Activated CD4-positive, alpha-beta memory T cell treated with anti-CD3 and anti-CD28 coated beads for 36 hours (primary cell): ENCODE data around the gene CCL3. TPM values are rescaled to one million over a fixed set of nuclear protein-coding genes. Genes with fewer than 3 reads are reported as not detected.

Experiments used
- CTCF ChIA-PET: fragments of 350-600 bp; sonication (Branson Sonifier 250); formaldehyde crosslinking; loops from one replicate; lab custom pipeline; 2021; ENCODE audit warnings: antibody characterized with exemption, inconsistent platforms; lab: Charles Lee
- POLR2A ChIA-PET: fragments of 350-600 bp; sonication (Branson Sonifier 250); formaldehyde crosslinking; loops from one replicate; lab custom pipeline; 2021; ENCODE audit warnings: antibody characterized with exemption; lab: Charles Lee
- DNase-seq: peaks from one replicate; pipeline ENCODE4 v3.0.0-alpha.2; 2020
- H3K27ac Mint-ChIP-seq: one replicate; pipeline ENCODE4 v1.8.0; 2021; ENCODE audit warnings: mixed read lengths
- H3K27me3 Mint-ChIP-seq: one replicate; pipeline ENCODE4 v1.8.0; 2021; ENCODE audit warnings: mixed read lengths
- H3K36me3 Mint-ChIP-seq: one replicate; pipeline ENCODE4 v1.8.0; 2021; ENCODE audit warnings: mixed read lengths
- H3K4me1 Mint-ChIP-seq: one replicate; pipeline ENCODE4 v1.8.0; 2021; ENCODE audit warnings: low read depth, mixed read lengths
- H3K4me3 Mint-ChIP-seq: one replicate; pipeline ENCODE4 v1.8.0; 2021; ENCODE audit warnings: mild to moderate bottlenecking, mixed read lengths
- H3K9me3 Mint-ChIP-seq: one replicate; pipeline ENCODE4 v1.8.0; 2021; ENCODE audit warnings: mixed read lengths
- intact Hi-C: fragments of 100-400 bp; cut with micrococcal nuclease; formaldehyde crosslinking; loops from one replicate; pipeline ENCODE4 v1.15.1; 2023
- total RNA-seq, 2 experiments: library from RNA; stranded (reverse); gene quantifications; one replicate each; pipeline ENCODE4 v1.2.3, GENCODE V29; 2021

The CCL3 gene
- total RNA-seq, 2 experiments from 2014 or later, result 981 to 989 TPM

GRCh38 chr17:36066365-36066985 lies 23.5 kb downstream of the CCL3 start:
- intact Hi-C loops, result no loop called here
- H3K9me3 Mint-ChIP-seq, result no peaks in the 10 kb centered on the region
- H3K4me3 Mint-ChIP-seq, result no peak overlapping the region
- peak; percentile 21 for DNase-seq
- CTCF ChIA-PET, result interaction anchor here (1.3 to 2.0 kb wide), 2 partner anchors 91 to 97 kb away, joined by 4 read pairs; no protein-coding TSS in a partner anchor
- POLR2A ChIA-PET, result interaction anchor here (0.6 kb wide), 1 partner anchor 118 kb away, joined by 3 read pairs; no protein-coding TSS in a partner anchor
- no peak overlapping the region for H3K27ac Mint-ChIP-seq
- no peaks in the 10 kb centered on the region for H3K36me3 Mint-ChIP-seq
- H3K27me3 Mint-ChIP-seq, result peaks cover 10% of the 10 kb centered on the region
- H3K4me1 Mint-ChIP-seq, result peaks cover 3% of the 10 kb centered on the region

- Mint-ChIP-seq H3K36me3 (no peaks in the 10 kb centered on the region), H3K27me3 (peaks cover 8% of the 10 kb centered on the region), H3K27ac (no peak within 1 kb of the TSS), H3K4me1 (no peaks in the 10 kb centered on the region), H3K9me3 (no peaks in the 10 kb centered on the region), H3K4me3 (no peak within 1 kb of the TSS)
- intact Hi-C loops, result no loop called here
- POLR2A ChIA-PET, result no interaction called here
- CTCF ChIA-PET, result interaction anchor here (1.2 kb wide), 1 partner anchor 84 kb away, joined by 6 read pairs; no protein-coding TSS in a partner anchor
- DNase-seq, result no peak
Observed at GRCh38 chr17:36063786-36064541, 26.0 kb downstream of the CCL3 start, which contains the start of gene CCL18. CCL18 (plus strand) TSS chr17:36064272; CDS start chr17:36064343, 71 bp downstream.

- Mint-ChIP-seq H3K4me3 (no peak overlapping the region), H3K27me3 (peaks cover 5% of the 10 kb centered on the region), H3K4me1 (no peaks in the 10 kb centered on the region), H3K9me3 (no peaks in the 10 kb centered on the region), H3K36me3 (no peaks in the 10 kb centered on the region), H3K27ac (no peak overlapping the region)
- POLR2A ChIA-PET, result no interaction called here
- DNase-seq, result no peak
- intact Hi-C loops, result no loop called here
- CTCF ChIA-PET, result interaction anchor here (0.9 kb wide), 1 partner anchor 13 kb away, joined by 3 read pairs; no protein-coding TSS in a partner anchor
Observed at GRCh38 chr17:36060816-36061215, 29.1 kb downstream of the CCL3 start.

GRCh38 chr17:36059406-36059805 lies 30.5 kb downstream of the CCL3 start:
- intact Hi-C loops, result no loop called here
- Mint-ChIP-seq H3K9me3 (no peaks in the 10 kb centered on the region), H3K4me3 (no peak overlapping the region), H3K27me3 (peaks cover 5% of the 10 kb centered on the region), H3K27ac (no peak overlapping the region), H3K36me3 (no peaks in the 10 kb centered on the region), H3K4me1 (no peaks in the 10 kb centered on the region)
- ChIA-PET POLR2A (no interaction called here), CTCF (interaction anchor here (4.2 kb wide), 1 partner anchor 12 kb away, joined by 15 read pairs; no protein-coding TSS in a partner anchor)
- no peak for DNase-seq

- Mint-ChIP-seq H3K36me3 (no peaks in the 10 kb centered on the region), H3K9me3 (no peaks in the 10 kb centered on the region), H3K27me3 (peaks cover 5% of the 10 kb centered on the region), H3K4me1 (no peaks in the 10 kb centered on the region), H3K4me3 (no peak overlapping the region), H3K27ac (no peak overlapping the region)
- DNase-seq, result no peak
- POLR2A ChIA-PET, result no interaction called here
- CTCF ChIA-PET, result interaction anchor here (1.0 to 4.2 kb wide), 4 partner anchors 14 to 88 kb away, joined by 4 to 15 read pairs (median 6); no protein-coding TSS in a partner anchor
- intact Hi-C loops, result no loop called here
Observed at GRCh38 chr17:36057911-36058310, 32.0 kb downstream of the CCL3 start.

- no peaks in the 10 kb centered on the region for H3K4me1 Mint-ChIP-seq
- H3K27ac Mint-ChIP-seq, result no peak overlapping the region
- ChIA-PET CTCF (interaction anchor here (0.6 to 4.2 kb wide), 3 partner anchors 16 to 206 kb away, joined by 3 to 15 read pairs (median 5); no protein-coding TSS in a partner anchor), POLR2A (no interaction called here)
- H3K36me3 Mint-ChIP-seq, result peaks cover 2% of the 10 kb centered on the region
- DNase-seq, result no peak
- peaks cover 5% of the 10 kb centered on the region for H3K9me3 Mint-ChIP-seq
- H3K27me3 Mint-ChIP-seq, result peaks cover 12% of the 10 kb centered on the region
- intact Hi-C loops, result no loop called here
- no peak overlapping the region for H3K4me3 Mint-ChIP-seq
Observed at GRCh38 chr17:36055921-36056520, 33.9 kb downstream of the CCL3 start.

- peaks cover 10% of the 10 kb centered on the region for H3K9me3 Mint-ChIP-seq
- DNase-seq, result no peak
- H3K27ac Mint-ChIP-seq, result no peak overlapping the region
- ChIA-PET CTCF (interaction anchor here (0.5 to 0.7 kb wide), 2 partner anchors 86 to 992 kb away, joined by 3 read pairs; no protein-coding TSS in a partner anchor), POLR2A (no interaction called here)
- no peak overlapping the region for H3K4me3 Mint-ChIP-seq
- no peaks in the 10 kb centered on the region for H3K4me1 Mint-ChIP-seq
- intact Hi-C loops, result no loop called here
- H3K36me3 Mint-ChIP-seq, result peaks cover 4% of the 10 kb centered on the region
- H3K27me3 Mint-ChIP-seq, result peaks cover 15% of the 10 kb centered on the region
Observed at GRCh38 chr17:36055171-36055570, 34.8 kb downstream of the CCL3 start.

- no peak for DNase-seq
- ChIA-PET CTCF (no interaction called here), POLR2A (no interaction called here)
- Mint-ChIP-seq H3K36me3 (peaks cover 5% of the 10 kb centered on the region), H3K27ac (no peak overlapping the region), H3K4me3 (no peak overlapping the region), H3K9me3 (peaks cover 28% of the 10 kb centered on the region), H3K4me1 (no peaks in the 10 kb centered on the region), H3K27me3 (peaks cover 36% of the 10 kb centered on the region)
- intact Hi-C loops, result no loop called here
Observed at GRCh38 chr17:36049643-36050042, 40.3 kb downstream of the CCL3 start.

- Mint-ChIP-seq H3K4me3 (no peak overlapping the region), H3K9me3 (peaks cover 28% of the 10 kb centered on the region), H3K36me3 (peaks cover 5% of the 10 kb centered on the region), H3K27me3 (peaks cover 41% of the 10 kb centered on the region), H3K4me1 (no peaks in the 10 kb centered on the region), H3K27ac (no peak overlapping the region)
- POLR2A ChIA-PET, result no interaction called here
- DNase-seq, result no peak
- CTCF ChIA-PET, result no interaction called here
- intact Hi-C loops, result no loop called here
Observed at GRCh38 chr17:36048066-36048465, 41.9 kb downstream of the CCL3 start.

Other genes with a start within 250 kb of the CCL3 start
- gene HEATR9, start 221.3 kb downstream of the CCL3 start, total RNA-seq, result under 1 TPM; 0.24 to 0.27 TPM
- gene CCL5, start 209.8 kb downstream of the CCL3 start, total RNA-seq, result 100 to 1,000 TPM; 120 to 133 TPM
- gene RDM1, start 159.4 kb downstream of the CCL3 start, total RNA-seq, result 10 to 100 TPM; 10.4 to 10.6 TPM
- not detected for gene LYZL6, start 146.4 kb downstream of the CCL3 start, total RNA-seq
- gene CCL16, start 108.6 kb downstream of the CCL3 start, total RNA-seq, result not detected
- not detected for gene CCL14, start 103.4 kb downstream of the CCL3 start, total RNA-seq
- gene CCL15, start 88.6 kb downstream of the CCL3 start, total RNA-seq, result not detected
- gene CCL23, start 72.2 kb downstream of the CCL3 start, total RNA-seq, result not detected
- under 1 TPM in 1 of 2 experiments, not detected in 1; 0.52 TPM for gene CCL18, start 25.9 kb downstream of the CCL3 start, total RNA-seq
- 100 to 1,000 TPM; 917 to 966 TPM for gene CCL4, start 13.7 kb upstream of the CCL3 start, total RNA-seq
- 1 to 10 TPM; 5.6 to 8.1 TPM for gene TBC1D3B, start 86.5 kb upstream of the CCL3 start, total RNA-seq
- 10 to 100 TPM; 23.8 to 24.5 TPM for gene CCL3L1, start 106.6 kb upstream of the CCL3 start, total RNA-seq
- 10 to 100 TPM; 48.9 to 58.6 TPM for gene CCL4L2, start 120.9 kb upstream of the CCL3 start, total RNA-seq
- under 1 TPM in 1 of 2 experiments, not detected in 1; 0.14 TPM for gene TBC1D3I, start 174.4 kb upstream of the CCL3 start, total RNA-seq
- not detected for gene TBC1D3G, start 233.7 kb upstream of the CCL3 start, total RNA-seq